ENCODE data around the gene GPR107. TPM values are rescaled to one million over a fixed set of nuclear protein-coding genes. Genes with fewer than 3 reads are reported as not detected.

The GPR107 gene
- total RNA-seq, 4 donors from 2014 or later, result 13.5 to 20.7 (median 17.5) TPM

GRCh38 chr9:130159915-130160670 lies 106.4 kb downstream of the GPR107 start:
- H3K4me3 ChIP-seq, result no peak overlapping the region
- DNase-seq (no peak), ATAC-seq (no peak)
- TF ChIP-seq CTCF (IDR thresholded peaks at IDR 0.05 in 4 of 5, conservative IDR thresholded peaks at IDR 0.05 in 1 of 5), result no peak
- no peak for TF ChIP-seq POLR2A (IDR thresholded peaks at IDR 0.05)
- no peaks in the 10 kb centered on the region for H3K36me3 ChIP-seq
- H3K27me3 ChIP-seq, result peaks cover 0 to 5% (median 0%) of the 10 kb centered on the region in 3 donors
- H3K4me1 ChIP-seq, result no peaks in the 10 kb centered on the region
- intact Hi-C loops (cut with DNase I; ENCODE audit: low total_unique reads) (no loop called here), in situ Hi-C loops (cut with MboI; ENCODE audit: low sequenced_read_pairs in 4 of 4) (no loop called here)
- no peak overlapping the region for H3K27ac ChIP-seq
- H3K9me3 ChIP-seq, result no peaks in the 10 kb centered on the region

GRCh38 chr9:130160862-130161470 lies 107.3 kb downstream of the GPR107 start:
- in situ Hi-C loops (cut with MboI; ENCODE audit: low sequenced_read_pairs in 4 of 4), result no loop called here
- Histone ChIP-seq H3K9me3 (no peaks in the 10 kb centered on the region), H3K4me3 (no peak overlapping the region), H3K36me3 (no peaks in the 10 kb centered on the region), H3K4me1 (no peaks in the 10 kb centered on the region), H3K27ac (no peak overlapping the region), H3K27me3 (peaks cover 0 to 5% (median 0%) of the 10 kb centered on the region in 3 donors)
- ATAC-seq, result no peak
- no peak for DNase-seq
- intact Hi-C loops (cut with DNase I; ENCODE audit: low total_unique reads), result no loop called here
- TF ChIP-seq POLR2A (IDR thresholded peaks at IDR 0.05) (no peak), CTCF (IDR thresholded peaks at IDR 0.05 in 4 of 5, conservative IDR thresholded peaks at IDR 0.05 in 1 of 5) (no peak)

GRCh38 chr9:130165579-130165978 lies 111.9 kb downstream of the GPR107 start:
- ATAC-seq (no peak), DNase-seq (no peak)
- in situ Hi-C loops (cut with MboI; ENCODE audit: low sequenced_read_pairs in 4 of 4), result no loop called here
- no peaks in the 10 kb centered on the region for H3K27me3 ChIP-seq
- H3K4me3 ChIP-seq, result no peak overlapping the region
- no peak overlapping the region for H3K27ac ChIP-seq
- H3K4me1 ChIP-seq, result no peaks in the 10 kb centered on the region
- no peaks in the 10 kb centered on the region for H3K36me3 ChIP-seq
- H3K9me3 ChIP-seq, result no peaks in the 10 kb centered on the region
- intact Hi-C loops (cut with DNase I; ENCODE audit: low total_unique reads), result no loop called here
- no peak for TF ChIP-seq CTCF (IDR thresholded peaks at IDR 0.05 in 4 of 5, conservative IDR thresholded peaks at IDR 0.05 in 1 of 5)
- no peak for TF ChIP-seq POLR2A (IDR thresholded peaks at IDR 0.05)

GRCh38 chr9:130166399-130166798 lies 112.7 kb downstream of the GPR107 start:
- no peak overlapping the region for H3K4me3 ChIP-seq
- TF ChIP-seq CTCF (IDR thresholded peaks at IDR 0.05 in 4 of 5, conservative IDR thresholded peaks at IDR 0.05 in 1 of 5) (no peak), POLR2A (IDR thresholded peaks at IDR 0.05) (no peak)
- H3K9me3 ChIP-seq, result no peaks in the 10 kb centered on the region
- no peaks in the 10 kb centered on the region for H3K27me3 ChIP-seq
- intact Hi-C loops (cut with DNase I; ENCODE audit: low total_unique reads), result no loop called here
- H3K36me3 ChIP-seq, result no peaks in the 10 kb centered on the region
- no peaks in the 10 kb centered on the region for H3K4me1 ChIP-seq
- DNase-seq (no peak), ATAC-seq (no peak)
- no peak overlapping the region for H3K27ac ChIP-seq
- in situ Hi-C loops (cut with MboI; ENCODE audit: low sequenced_read_pairs in 4 of 4), result no loop called here
